Esophagus mucosa (tissue), 1 donor: Measurements from ENCODE around the gene MGMT. TPM values are rescaled to one million over a fixed set of nuclear protein-coding genes. Genes with fewer than 3 reads are reported as not detected.

Source experiments
- ATAC-seq: fragments of 200-7000 bp; cut with Tn5 transposase; one replicate; pipeline ENCODE4 v1.9.1; 2020
- total RNA-seq: library from RNA; stranded (reverse); gene quantifications from one replicate; pipeline ENCODE4 v1.2.4, GENCODE V29; 2023
- donor health status: DM: yes; HTN: yes; CAD: no.

Gene MGMT
- total RNA-seq, 1 donor from 2014 or later, result 16.5 TPM

- ATAC-seq, result no peak
Observed at GRCh38 chr10:129459762-129460539, 7.1 kb upstream of the MGMT start.

- no peak for ATAC-seq
Observed at GRCh38 chr10:129462257-129462795, 4.7 kb upstream of the MGMT start.

DNA sequence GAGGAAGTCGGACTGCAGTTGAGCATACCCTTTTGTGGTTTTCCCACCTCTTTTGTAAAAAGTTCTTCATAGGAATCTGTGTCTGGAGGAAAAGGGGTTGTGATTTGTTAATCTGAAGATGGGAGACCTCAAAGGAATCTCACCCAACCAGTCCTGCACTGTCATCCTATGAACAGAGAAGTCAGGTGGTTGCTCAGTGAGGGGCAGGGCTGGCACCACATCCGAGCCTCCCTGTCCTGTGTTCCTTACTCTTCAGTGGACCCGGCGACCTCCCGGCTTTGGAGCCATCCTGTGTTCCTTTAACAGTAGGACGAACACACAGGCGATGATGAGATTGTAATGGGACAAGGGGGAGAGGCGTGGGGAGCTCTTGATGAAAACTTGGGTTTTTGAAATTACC lies 2.8 kb upstream of the MGMT start:
- no peak for ATAC-seq

- ATAC-seq, result peak; percentile 6
Observed at GRCh38 chr10:129465796-129466702, 992 bp upstream of the MGMT start.

- no peak for ATAC-seq
Observed at GRCh38 chr10:129467359-129468064, 471 bp downstream of the MGMT start.

GRCh38 chr10:129468187-129468586 lies 1.1 kb downstream of the MGMT start:
- no peak for ATAC-seq

DNA sequence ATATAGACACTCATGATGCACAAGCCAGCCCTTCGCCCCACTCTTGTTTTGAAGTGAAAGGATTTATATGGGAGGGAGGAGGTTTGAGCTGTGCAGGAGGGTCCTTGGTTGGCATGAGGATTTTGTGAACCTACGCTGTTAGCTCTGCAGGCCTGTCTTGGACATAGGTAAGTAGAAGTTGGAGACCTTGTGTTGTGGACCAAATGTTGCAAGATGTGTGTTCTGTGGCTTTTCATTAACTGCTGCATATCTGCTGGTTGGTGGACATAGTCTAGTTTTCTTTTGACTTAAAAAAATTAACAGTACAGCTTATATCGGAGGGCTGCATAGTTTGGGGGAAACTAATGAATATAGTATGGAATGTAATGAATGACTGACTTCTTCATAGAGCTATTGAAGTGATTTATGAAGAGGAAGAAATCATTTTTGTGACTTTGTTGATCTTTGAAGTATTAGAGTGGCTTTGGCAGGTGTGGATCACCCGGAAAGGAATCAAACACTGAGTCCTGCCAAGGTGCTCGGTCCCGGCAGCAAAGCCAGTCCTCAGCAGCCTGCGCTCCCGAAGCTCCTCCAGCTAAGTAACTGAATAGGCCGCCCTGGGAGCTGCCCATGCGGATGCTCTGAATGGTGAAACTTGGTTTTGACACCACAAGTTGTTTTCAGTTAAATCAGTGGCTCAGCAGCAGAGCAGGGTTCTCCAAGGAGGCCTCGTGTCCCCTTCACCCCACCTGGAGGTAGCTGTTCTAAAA lies 3.2 kb downstream of the MGMT start:
- no peak for ATAC-seq

DNA sequence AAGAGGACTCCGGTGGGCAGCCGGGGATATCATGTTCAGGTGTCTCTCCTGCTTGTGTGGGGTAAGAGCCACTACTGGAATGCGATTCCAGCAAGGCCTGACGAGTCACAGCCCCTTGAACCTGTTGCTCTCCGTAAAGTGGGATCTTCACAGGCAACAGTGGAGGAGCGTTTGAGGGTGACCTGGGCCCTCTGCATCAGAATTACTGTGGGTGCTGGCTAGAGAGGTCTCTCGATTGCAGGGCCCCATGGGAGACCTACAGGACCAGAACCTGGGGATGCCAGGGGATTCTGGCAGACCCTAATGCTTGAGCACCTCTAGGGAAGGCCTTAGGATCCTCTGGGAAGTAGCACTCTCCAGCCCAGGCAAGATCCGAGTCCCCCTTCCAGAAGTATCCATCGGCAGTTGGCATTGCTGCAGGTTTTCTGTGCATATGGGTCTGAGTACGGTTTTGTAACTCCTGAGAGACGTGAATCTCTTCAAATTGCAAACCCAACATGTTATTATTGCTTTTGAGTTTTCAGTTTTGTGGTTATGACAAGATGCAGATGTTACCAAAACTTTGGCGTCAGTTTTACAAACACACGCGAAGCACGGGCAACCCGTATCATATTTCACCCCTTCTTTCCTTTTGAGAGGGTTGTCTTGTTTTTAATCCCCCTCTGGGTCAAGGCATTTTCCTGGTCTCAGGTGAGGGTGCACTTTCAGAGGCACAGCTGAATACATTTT lies 4.6 kb downstream of the MGMT start:
- ATAC-seq, result no peak

- no peak for ATAC-seq
Observed at GRCh38 chr10:129472696-129473555, 5.9 kb downstream of the MGMT start.

DNA sequence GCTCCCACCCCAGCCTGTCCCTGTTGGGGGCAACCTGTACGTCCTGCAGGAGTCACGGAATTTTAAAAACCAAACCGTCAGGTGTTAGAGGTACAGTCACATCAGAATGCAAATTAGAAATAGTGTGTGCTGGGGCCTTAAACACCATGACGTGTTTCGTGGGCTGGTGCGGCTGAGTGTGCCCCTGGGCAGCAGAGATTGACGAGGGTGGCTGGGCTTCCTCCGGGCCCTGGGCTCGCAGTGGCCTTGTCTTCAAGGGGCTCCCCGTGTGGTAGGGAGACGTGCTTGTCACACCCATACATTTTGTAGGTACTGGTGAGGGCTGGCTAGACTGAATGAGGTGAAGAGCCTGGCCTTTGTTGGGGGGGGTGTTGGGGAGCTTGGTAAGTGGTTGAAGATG lies 7.6 kb downstream of the MGMT start:
- ATAC-seq, result no peak

DNA sequence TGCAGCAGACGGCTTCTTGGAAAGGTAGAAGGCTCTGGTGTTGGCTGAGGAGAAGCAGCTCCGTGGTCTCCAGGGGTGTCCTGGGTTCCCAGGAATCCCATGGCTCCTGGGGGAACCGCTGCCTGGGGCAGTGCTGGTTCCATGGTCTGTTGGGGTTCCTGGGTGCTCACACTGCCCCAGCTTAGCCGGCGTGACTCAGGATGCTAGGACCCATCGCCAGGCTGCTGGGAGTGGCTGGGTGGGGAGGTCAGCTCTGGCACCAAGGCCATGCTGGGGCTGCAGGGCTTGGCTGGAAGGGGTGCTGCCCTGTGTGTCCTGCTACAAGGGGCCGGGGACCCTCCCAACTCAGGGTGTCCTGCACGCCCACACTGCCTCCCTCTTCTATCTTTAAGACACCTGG lies 9.4 kb downstream of the MGMT start:
- no peak for ATAC-seq

DNA sequence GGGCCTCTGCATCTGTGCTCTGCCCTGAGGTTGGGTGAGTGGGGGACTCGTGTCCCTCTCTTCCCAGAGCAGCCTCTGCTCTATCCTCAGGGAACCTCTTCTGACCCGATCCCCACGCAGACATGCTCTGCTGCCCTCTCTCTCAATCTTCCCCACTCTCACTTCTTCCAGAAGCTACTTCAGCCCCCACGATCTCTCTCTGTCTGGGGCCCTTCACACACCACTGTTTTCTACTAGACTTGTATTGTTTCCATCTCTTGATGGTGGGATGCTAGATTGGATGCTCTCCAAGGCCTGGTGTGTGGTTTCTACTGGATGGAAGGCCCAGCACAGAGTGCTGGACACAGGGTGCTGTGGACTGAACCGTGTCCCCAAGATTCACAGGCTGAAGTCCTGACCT lies 10.0 kb downstream of the MGMT start:
- ATAC-seq, result no peak

- no peak for ATAC-seq
Observed at GRCh38 chr10:129481641-129482040, 14.6 kb downstream of the MGMT start.

- ATAC-seq, result no peak
Observed at GRCh38 chr10:129483430-129484010, 16.5 kb downstream of the MGMT start.

GRCh38 chr10:129486805-129487204 lies 19.8 kb downstream of the MGMT start:
- no peak for ATAC-seq

DNA sequence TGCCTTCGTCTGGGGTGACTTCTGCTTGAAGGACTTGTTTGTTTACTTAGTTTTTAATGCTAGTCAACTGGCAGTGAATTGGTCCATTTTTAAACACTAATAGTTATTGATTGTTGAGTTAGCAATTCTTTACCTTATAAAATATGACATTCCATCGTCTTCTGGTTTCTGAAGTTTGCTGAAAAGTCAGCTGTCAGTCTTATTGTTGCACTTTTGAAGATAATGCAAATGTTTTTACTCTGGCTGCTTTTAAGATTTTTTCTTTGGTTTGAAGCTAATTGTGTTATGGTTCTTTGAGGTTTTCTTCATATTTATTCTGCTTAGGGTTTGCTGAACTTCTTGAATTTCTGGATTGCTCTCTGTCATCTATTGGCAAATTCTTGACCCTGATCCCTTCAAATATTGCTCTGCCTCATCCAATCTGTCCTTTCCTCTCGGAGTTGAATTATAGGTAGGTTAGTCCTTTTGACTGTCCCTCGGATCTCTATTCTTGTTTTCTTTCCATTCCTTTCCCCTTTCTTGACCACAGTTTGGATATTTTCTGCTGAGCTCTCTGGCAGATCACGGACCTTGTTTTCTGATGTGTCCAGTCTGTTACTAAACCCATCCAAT lies 24.2 kb downstream of the MGMT start:
- no peak for ATAC-seq

- ATAC-seq, result no peak
Observed at GRCh38 chr10:129494176-129494575, 27.1 kb downstream of the MGMT start.

DNA sequence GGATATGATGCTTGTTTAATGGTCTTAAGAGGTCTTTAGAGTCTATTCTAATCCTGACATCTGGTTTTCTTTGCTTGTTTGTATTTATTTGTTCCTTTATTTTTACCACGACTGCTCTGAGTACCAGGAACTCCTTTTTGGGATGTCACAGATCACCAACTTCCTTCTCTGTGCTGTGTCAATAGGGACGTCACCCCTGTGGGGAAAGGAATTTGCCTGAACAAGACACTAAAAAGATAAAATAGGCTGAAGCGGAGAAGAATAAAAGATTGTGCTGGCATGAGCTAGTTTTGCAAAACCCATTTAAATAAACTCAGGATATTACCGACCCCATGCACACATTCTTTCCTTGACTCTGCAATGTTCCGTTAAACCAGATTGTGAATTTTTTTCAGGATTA lies 27.7 kb downstream of the MGMT start:
- no peak for ATAC-seq

- ATAC-seq, result no peak
Observed at GRCh38 chr10:129495256-129495655, 28.2 kb downstream of the MGMT start.

- no peak for ATAC-seq
Observed at GRCh38 chr10:129495698-129496097, 28.7 kb downstream of the MGMT start.
